GM12891 (cell line): ENCODE measurements around the gene TSPAN3.

ENCODE experiments used
- PAX5 ChIP-seq: IDR thresholded peaks from 2 replicates; pipeline ENCODE4 v1.6.1; 2011; ENCODE audit warnings: low read length, moderate library complexity, mild to moderate bottlenecking; ENCODE audit not compliant: insufficient read depth, severe bottlenecking
- POLR2A ChIP-seq: IDR thresholded peaks from 2 replicates; pipeline ENCODE4 v1.6.1; 2011; ENCODE audit warnings: low read depth, low read length, control low read depth
- POLR2AphosphoS5 ChIP-seq: IDR thresholded peaks from 2 replicates; pipeline ENCODE4 v1.6.1; 2011; ENCODE audit warnings: low read depth, low read length, control low read depth
- POU2F2 ChIP-seq: IDR thresholded peaks from 2 replicates; pipeline ENCODE4 v1.6.1; 2011; ENCODE audit warnings: low read depth, mild to moderate bottlenecking, control low read depth, low read length, moderate library complexity
- SPI1 ChIP-seq: IDR thresholded peaks from 2 replicates; pipeline ENCODE4 v1.6.1; 2011; ENCODE audit warnings: low read depth, low read length, control low read depth
- TAF1 ChIP-seq: IDR thresholded peaks from 2 replicates; pipeline ENCODE4 v1.6.1; 2011; ENCODE audit warnings: low read depth, low read length, control low read depth

DNA sequence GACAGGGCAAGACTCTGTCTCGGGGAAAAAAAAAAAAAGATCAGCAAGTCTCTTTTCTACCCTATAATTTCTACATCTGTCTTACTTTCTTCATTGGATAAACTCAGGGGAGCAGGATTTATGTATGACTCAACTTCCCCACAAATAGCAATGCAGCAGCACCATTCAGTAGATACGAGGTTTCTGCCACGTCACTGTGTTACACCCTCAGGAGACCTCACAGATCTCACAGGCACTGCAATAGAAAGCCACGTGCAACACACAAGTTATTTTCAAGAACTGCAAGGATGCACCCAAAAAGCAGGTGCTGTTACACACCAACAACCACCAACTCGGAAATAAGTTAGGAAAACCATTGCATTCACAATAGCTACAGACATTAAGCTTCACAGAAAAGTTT, 30.2 kb downstream of the TSPAN3 start:
- TF ChIP-seq TAF1 = no peak
- TF ChIP-seq POLR2A = no peak
- TF ChIP-seq POLR2AphosphoS5 = no peak
- no peak for TF ChIP-seq PAX5
- no peak for TF ChIP-seq POU2F2
- no peak for TF ChIP-seq SPI1
